ENCODE data around the gene TBC1D4. TPM values are rescaled to one million over a fixed set of nuclear protein-coding genes. Genes with fewer than 3 reads are reported as not detected.

Gene TBC1D4
- total RNA-seq, 1 experiment from 2014 or later: 177 TPM

DNA sequence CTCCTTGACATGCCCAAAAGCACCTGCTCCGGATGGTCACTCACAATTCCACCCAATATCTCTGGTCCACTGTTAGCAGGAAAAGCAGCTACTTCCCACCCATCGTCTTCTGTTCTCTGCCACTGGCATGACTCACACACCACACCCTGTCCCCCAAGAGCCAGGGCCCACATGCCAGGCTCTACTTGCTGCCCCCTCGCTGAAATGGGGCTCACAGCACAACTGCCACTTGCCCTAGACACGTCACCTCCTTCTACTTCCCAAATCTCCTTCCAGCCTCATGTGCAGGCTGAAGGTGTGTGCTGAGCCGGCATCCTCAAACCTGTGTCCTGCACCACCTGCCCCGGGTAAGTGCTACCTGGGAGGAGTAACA, 65.0 kb downstream of the TBC1D4 start:
- ChIA-PET CTCF (no interaction called here), POLR2A (no interaction called here)
- Histone ChIP-seq H3K9me3 (no peaks in the 10 kb centered on the region), H3K4me1 (peaks cover 41% of the 10 kb centered on the region), H3K36me3 (ENCODE audit: control insufficient read depth, insufficient read depth, low read length) (no peaks in the 10 kb centered on the region), H3K27me3 (replicated peaks; ENCODE audit: control insufficient read depth, insufficient read depth, low read length) (no peaks in the 10 kb centered on the region), H3K4me3 (ENCODE audit: low read depth, low read length) (no peak overlapping the region)
- TF ChIP-seq, protein P1, sequence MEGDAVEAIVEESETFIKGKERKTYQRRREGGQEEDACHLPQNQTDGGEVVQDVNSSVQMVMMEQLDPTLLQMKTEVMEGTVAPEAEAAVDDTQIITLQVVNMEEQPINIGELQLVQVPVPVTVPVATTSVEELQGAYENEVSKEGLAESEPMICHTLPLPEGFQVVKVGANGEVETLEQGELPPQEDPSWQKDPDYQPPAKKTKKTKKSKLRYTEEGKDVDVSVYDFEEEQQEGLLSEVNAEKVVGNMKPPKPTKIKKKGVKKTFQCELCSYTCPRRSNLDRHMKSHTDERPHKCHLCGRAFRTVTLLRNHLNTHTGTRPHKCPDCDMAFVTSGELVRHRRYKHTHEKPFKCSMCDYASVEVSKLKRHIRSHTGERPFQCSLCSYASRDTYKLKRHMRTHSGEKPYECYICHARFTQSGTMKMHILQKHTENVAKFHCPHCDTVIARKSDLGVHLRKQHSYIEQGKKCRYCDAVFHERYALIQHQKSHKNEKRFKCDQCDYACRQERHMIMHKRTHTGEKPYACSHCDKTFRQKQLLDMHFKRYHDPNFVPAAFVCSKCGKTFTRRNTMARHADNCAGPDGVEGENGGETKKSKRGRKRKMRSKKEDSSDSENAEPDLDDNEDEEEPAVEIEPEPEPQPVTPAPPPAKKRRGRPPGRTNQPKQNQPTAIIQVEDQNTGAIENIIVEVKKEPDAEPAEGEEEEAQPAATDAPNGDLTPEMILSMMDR (IDR thresholded peaks at IDR 0.05; ENCODE audit: insufficient read depth in 1 of 2, low read depth in 1 of 2, low read length in 1 of 2, severe bottlenecking in 1 of 2, unreplicated experiment in 1 of 2): no peak
- H3K4me1 Mint-ChIP-seq (ENCODE audit: low read depth, unreplicated experiment): peaks cover 22% of the 10 kb centered on the region
- no peak for DNase-seq
- intact Hi-C loops (cut with micrococcal nuclease; ENCODE audit: unreplicated experiment): loop anchor here (2.0 kb wide), 1 partner anchor 14 kb away; no protein-coding TSS in a partner anchor
- H3K27ac Mint-ChIP-seq (ENCODE audit: unreplicated experiment): no peak overlapping the region
- H3K36me3 Mint-ChIP-seq (ENCODE audit: insufficient read depth, unreplicated experiment): peaks cover 45% of the 10 kb centered on the region
- no peaks in the 10 kb centered on the region for H3K9me3 Mint-ChIP-seq (ENCODE audit: unreplicated experiment)
- H3K27me3 Mint-ChIP-seq (ENCODE audit: insufficient read depth, unreplicated experiment): no peaks in the 10 kb centered on the region
- BruUV-seq (replicated peaks): no TSS peak
- H3K4me3 Mint-ChIP-seq (ENCODE audit: unreplicated experiment): no peak overlapping the region

DNA sequence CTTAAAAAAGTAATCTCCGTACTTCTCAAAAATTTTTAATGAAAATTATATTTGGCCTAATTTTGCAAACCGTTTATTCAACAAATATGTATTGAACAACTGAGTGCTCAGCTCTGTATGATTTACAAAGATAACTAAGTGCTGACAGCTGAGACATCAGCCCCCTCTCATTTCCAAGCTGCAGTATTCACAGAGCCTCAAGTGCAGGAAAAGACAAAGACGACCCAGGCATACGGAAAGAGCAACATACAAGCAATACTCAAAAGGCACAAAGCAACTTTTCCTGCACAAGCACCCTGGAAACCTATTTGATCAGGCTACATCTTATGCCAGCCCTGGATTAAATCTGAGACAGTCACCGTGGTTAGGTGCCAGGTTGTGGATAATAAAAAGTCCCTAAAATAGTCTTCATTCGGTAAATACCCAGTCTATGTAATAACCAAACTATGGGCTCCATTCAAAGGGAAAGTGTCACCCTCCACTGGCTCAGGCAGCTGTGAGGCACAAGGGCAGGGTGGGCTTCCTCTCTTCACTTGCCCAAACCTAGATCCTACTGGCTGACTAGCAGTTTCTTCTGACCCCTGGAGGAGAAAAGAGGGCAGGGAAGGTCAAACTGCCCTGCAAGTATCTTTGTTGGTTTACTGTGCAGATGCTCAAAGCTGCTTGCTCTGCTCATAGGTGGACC, 65.5 kb downstream of the TBC1D4 start:
- peaks cover 45% of the 10 kb centered on the region for H3K36me3 Mint-ChIP-seq (ENCODE audit: insufficient read depth, unreplicated experiment)
- ChIA-PET POLR2A (no interaction called here), CTCF (no interaction called here)
- no peaks in the 10 kb centered on the region for H3K27me3 Mint-ChIP-seq (ENCODE audit: insufficient read depth, unreplicated experiment)
- H3K4me3 Mint-ChIP-seq (ENCODE audit: unreplicated experiment): no peak overlapping the region
- peaks cover 41% of the 10 kb centered on the region for H3K4me1 ChIP-seq
- peaks cover 26% of the 10 kb centered on the region for H3K4me1 Mint-ChIP-seq (ENCODE audit: low read depth, unreplicated experiment)
- no peaks in the 10 kb centered on the region for H3K27me3 ChIP-seq (replicated peaks; ENCODE audit: control insufficient read depth, insufficient read depth, low read length)
- no peaks in the 10 kb centered on the region for H3K36me3 ChIP-seq (ENCODE audit: control insufficient read depth, insufficient read depth, low read length)
- no peak for DNase-seq
- H3K4me3 ChIP-seq (ENCODE audit: low read depth, low read length): no peak overlapping the region
- TF ChIP-seq, protein P1 (IDR thresholded peaks at IDR 0.05; ENCODE audit: insufficient read depth in 1 of 2, low read depth in 1 of 2, low read length in 1 of 2, severe bottlenecking in 1 of 2, unreplicated experiment in 1 of 2): no peak
- intact Hi-C loops (cut with micrococcal nuclease; ENCODE audit: unreplicated experiment): loop anchor here (2.0 kb wide), 1 partner anchor 14 kb away; no protein-coding TSS in a partner anchor
- no peaks in the 10 kb centered on the region for H3K9me3 Mint-ChIP-seq (ENCODE audit: unreplicated experiment)
- no peaks in the 10 kb centered on the region for H3K9me3 ChIP-seq
- no peak overlapping the region for H3K27ac Mint-ChIP-seq (ENCODE audit: unreplicated experiment)
- BruUV-seq (replicated peaks): no TSS peak

DNA sequence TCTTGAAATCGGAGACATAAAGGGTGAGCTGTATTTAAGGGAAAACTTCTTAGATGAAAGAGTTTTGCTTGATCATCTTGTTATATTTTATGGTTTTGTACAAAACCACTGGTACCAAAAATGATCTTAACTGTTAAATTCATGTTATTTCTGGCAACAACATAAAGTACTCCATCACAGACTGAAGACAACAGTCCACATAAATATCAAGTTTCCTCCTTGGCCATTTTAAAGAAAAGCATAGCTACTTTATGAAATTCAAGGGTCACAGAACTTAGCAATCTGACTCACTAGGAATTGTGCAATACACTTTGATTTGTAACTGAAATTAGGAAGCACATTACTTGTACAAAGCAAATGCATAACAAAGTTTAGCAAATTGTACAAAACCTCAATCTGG, 66.3 kb downstream of the TBC1D4 start:
- Mint-ChIP-seq H3K4me3 (ENCODE audit: unreplicated experiment) (no peak overlapping the region), H3K27me3 (ENCODE audit: insufficient read depth, unreplicated experiment) (no peaks in the 10 kb centered on the region), H3K9me3 (ENCODE audit: unreplicated experiment) (no peaks in the 10 kb centered on the region), H3K27ac (ENCODE audit: unreplicated experiment) (no peak overlapping the region), H3K36me3 (ENCODE audit: insufficient read depth, unreplicated experiment) (peaks cover 39% of the 10 kb centered on the region), H3K4me1 (ENCODE audit: low read depth, unreplicated experiment) (peaks cover 26% of the 10 kb centered on the region)
- BruUV-seq (replicated peaks): no TSS peak
- Histone ChIP-seq H3K27me3 (replicated peaks; ENCODE audit: control insufficient read depth, insufficient read depth, low read length) (no peaks in the 10 kb centered on the region), H3K4me3 (ENCODE audit: low read depth, low read length) (no peak overlapping the region), H3K36me3 (ENCODE audit: control insufficient read depth, insufficient read depth, low read length) (no peaks in the 10 kb centered on the region), H3K4me1 (peaks cover 41% of the 10 kb centered on the region), H3K9me3 (no peaks in the 10 kb centered on the region)
- TF ChIP-seq, protein P1 (IDR thresholded peaks at IDR 0.05; ENCODE audit: insufficient read depth in 1 of 2, low read depth in 1 of 2, low read length in 1 of 2, severe bottlenecking in 1 of 2, unreplicated experiment in 1 of 2): no peak
- POLR2A ChIA-PET: no interaction called here
- intact Hi-C loops (cut with micrococcal nuclease; ENCODE audit: unreplicated experiment): loop anchor here (2.0 kb wide), 1 partner anchor 13 kb away; no protein-coding TSS in a partner anchor
- no peak for DNase-seq
- CTCF ChIA-PET: no interaction called here
